ENCODE data around the gene KCNG1. TPM values are rescaled to one million over a fixed set of nuclear protein-coding genes. Genes with fewer than 3 reads are reported as not detected.

Gene KCNG1
- total RNA-seq, 1 donor from 2014 or later: 0.32 TPM

DNA sequence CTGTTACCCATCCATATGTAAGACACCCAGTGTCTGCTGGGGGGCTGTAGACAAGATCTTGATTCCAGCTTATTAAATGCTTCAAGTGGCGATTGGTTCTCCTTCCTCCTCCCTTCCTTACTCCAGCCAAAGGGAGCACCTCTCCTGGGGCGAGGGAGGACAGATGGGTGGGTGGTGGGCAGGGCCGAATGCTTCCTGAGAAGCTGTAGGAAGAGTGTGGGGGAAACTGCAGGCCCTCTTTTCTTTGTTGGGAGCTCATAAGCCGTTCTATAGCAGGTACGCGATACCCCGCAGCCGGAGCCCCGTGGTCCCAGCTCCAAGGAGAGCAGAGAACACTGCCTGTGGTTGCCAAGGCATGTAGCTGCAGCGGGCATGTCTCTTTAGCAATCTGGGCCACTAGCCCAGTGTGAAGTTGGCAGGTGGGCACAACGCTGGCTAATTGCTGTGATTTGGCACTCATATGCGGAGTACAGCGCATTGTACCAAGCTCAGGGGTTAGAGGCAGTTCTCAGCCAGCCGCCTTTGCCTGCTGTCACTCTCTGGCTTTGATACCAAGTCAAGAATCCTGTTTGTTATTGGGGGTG, 14.7 kb upstream of the KCNG1 start:
- DNase-seq (ENCODE audit: missing footprints) (no peak), ATAC-seq (no peak)
- intact Hi-C loops (cut with DNase I): no loop called here

GRCh38 chr20:51036827-51037531, 14.1 kb upstream of the KCNG1 start:
- DNase-seq (ENCODE audit: missing footprints) (no peak), ATAC-seq (no peak)
- intact Hi-C loops (cut with DNase I): no loop called here

DNA sequence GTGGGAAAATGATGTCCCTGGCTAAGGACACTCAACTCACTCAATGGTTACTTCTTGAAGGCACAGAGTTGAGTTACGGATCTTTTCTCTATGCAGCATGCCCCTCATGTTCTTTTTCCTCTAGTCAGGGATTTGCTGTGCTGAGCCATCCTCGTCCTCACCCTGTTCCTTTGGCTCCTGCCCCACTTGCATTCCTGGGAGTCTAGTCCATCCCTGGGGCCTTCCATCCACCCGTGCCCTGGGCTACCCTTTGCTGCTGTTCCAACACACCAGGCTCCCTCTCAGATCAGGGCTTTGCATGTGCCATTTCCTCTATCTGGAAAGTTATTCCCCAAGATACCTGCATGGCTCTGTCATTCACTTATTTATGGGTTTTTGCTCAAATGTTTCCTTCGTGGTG, 13.3 kb upstream of the KCNG1 start:
- ATAC-seq (no peak), DNase-seq (ENCODE audit: missing footprints) (no peak)
- intact Hi-C loops (cut with DNase I): no loop called here

DNA sequence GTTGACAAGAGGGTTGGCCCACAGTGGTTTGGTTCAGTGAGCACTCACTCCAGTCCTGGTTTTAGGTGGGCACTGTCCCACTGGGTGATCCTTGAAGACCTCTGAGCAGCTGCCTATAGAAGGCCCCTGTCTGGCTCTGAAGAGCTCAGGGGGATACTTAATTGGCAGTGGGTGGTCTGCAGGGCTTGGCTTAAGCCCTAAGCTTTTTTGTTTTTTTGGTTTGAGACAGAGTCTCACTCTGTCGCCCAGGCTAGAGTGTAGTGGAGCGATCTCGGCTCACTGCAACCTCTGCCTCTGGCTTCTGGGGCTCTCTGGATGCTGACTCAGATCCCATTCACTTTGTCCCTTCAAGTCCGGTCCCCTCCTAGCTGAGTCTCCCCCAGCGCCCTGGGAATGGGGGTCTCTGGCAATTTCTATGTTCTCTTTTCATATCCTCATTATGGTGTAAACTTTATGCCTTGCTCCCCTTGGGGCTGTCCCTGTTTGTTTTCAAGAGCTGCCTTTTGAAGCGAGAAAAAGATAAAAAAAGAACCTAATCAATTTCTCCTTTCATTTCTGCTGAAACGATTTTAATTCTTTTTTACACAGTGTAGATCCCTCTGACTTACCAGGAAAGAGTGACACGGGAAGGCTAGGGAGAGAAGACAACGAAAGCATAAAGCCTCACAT, 12.2 kb upstream of the KCNG1 start:
- ATAC-seq (no peak), DNase-seq (ENCODE audit: missing footprints) (no peak)
- intact Hi-C loops (cut with DNase I): no loop called here

- DNase-seq (ENCODE audit: missing footprints) (no peak), ATAC-seq (no peak)
- intact Hi-C loops (cut with DNase I): no loop called here
These were observed 11.6 kb upstream of the KCNG1 start for GRCh38 chr20:51034476-51034875.

GRCh38 chr20:51029963-51030920, 7.3 kb upstream of the KCNG1 start:
- DNase-seq (ENCODE audit: missing footprints) (no peak), ATAC-seq (peak; percentile 62)
- intact Hi-C loops (cut with DNase I): no loop called here

GRCh38 chr20:51029556-51029955, 6.6 kb upstream of the KCNG1 start:
- ATAC-seq: no peak
- intact Hi-C loops (cut with DNase I): no loop called here
- DNase-seq (ENCODE audit: missing footprints): no peak

DNA sequence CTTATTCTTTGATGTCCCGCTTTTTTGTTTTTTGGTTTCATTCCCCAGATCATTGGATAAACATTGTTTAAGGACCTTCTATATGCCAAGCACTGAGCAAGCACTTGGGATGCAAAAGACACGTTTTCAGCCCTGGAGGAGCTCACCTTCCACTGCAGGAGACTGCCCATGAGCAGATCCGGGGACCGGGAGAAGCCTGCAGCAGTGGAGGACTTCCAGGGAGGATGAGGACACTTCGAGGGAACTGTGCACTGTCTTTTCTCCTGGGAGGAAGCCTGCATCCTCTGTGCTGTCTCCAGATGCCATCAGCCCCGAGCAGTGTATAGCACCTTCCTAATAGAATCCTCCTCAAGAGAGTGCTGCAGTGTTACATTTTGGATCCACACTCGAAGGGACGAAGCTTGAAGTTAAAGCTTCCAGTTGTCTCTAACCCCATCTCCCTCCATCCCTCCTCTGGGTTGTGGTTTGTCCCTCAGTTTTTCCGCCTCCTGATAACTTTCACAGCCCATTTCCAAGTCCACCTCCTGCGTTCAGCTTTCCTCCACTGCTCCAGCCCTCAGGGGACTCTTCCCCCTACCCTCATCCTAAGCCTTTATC, 5.8 kb upstream of the KCNG1 start:
- intact Hi-C loops (cut with DNase I): no loop called here
- ATAC-seq (no peak), DNase-seq (ENCODE audit: missing footprints) (no peak)

- intact Hi-C loops (cut with DNase I): no loop called here
- DNase-seq (ENCODE audit: missing footprints): no peak
- ATAC-seq: no peak
These were observed 4.3 kb upstream of the KCNG1 start for GRCh38 chr20:51027035-51027795.

DNA sequence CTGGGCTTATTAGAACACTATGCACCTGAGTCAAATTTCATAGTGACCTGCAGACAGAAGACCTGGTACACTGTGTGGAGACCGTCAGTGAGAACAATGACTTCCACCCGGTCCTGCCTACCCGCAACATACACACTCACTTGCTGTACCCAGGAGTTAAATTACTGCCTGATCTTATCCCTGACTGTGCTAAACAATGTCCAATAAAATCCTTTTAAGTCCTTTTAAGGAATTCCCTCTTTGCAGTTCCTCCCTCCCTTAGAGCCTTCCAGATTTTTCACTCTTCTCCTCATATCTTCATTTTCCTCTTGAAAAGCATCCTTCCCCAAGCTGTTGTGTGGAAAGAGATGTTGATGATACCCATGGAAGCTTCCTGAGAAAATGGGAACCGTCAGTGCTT, 3.4 kb upstream of the KCNG1 start:
- intact Hi-C loops (cut with DNase I): no loop called here
- no peak for ATAC-seq
- DNase-seq (ENCODE audit: missing footprints): no peak

- DNase-seq (ENCODE audit: missing footprints) (no peak), ATAC-seq (no peak)
- intact Hi-C loops (cut with DNase I): no loop called here
These were observed 1.9 kb upstream of the KCNG1 start for GRCh38 chr20:51024761-51025160.

DNA sequence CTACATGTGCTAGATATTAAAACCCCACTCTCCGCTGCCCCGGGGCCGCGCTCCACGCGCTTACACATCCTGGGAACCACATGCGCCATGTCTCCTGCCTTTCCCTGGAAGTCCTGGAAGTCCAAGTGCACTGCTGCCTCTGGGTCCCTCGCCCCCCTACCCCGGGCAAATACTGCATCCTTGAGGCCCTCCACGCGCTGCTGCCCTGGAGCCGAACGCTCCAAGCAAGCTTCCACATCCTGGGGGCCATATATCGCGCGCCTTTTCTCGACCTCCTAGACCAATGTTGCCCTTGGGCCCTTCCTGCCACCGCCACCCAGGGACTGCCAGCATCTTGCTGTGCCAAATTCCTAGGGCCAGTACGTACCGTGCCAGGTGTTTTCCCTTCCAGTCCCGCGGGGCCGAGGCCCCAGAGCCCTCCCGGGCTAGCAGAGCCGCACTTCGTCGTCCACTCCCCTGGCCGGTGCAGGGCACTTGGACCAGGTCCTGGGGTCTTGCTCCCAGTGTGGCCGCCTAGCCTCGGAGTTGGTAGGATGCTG, 779 bp upstream of the KCNG1 start:
- ATAC-seq (no peak), DNase-seq (ENCODE audit: missing footprints) (no peak)
- intact Hi-C loops (cut with DNase I): no loop called here

DNA sequence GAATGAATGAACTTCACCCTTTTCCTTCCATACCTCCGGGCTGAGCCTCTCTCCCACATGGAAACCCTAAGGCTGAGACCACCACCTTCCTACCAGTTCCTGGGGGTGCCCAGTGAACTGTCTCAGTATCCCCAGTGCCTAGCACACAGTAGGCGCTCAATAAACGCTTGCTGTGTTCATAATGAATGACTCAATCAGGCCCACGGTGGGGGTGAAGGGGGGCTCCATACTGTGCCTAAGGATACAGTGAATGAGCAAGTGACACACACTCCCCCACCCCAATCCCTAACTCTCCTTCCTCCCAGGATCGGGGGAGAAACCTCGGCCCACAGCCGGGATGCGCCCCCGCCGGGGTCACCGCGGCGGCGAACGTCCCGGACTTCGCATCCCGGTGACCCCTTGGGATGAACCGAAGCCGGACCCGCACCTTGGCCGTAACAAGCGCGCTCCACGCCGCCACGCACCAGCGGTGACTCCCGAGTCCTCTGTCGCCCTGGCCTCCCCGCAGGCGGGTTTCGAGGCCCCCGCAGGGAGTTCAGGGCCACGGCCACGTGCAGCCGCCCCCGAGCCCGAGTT, 592 bp downstream of the KCNG1 start:
- ATAC-seq: no peak
- intact Hi-C loops (cut with DNase I): no loop called here
- no peak for DNase-seq (ENCODE audit: missing footprints)

DNA sequence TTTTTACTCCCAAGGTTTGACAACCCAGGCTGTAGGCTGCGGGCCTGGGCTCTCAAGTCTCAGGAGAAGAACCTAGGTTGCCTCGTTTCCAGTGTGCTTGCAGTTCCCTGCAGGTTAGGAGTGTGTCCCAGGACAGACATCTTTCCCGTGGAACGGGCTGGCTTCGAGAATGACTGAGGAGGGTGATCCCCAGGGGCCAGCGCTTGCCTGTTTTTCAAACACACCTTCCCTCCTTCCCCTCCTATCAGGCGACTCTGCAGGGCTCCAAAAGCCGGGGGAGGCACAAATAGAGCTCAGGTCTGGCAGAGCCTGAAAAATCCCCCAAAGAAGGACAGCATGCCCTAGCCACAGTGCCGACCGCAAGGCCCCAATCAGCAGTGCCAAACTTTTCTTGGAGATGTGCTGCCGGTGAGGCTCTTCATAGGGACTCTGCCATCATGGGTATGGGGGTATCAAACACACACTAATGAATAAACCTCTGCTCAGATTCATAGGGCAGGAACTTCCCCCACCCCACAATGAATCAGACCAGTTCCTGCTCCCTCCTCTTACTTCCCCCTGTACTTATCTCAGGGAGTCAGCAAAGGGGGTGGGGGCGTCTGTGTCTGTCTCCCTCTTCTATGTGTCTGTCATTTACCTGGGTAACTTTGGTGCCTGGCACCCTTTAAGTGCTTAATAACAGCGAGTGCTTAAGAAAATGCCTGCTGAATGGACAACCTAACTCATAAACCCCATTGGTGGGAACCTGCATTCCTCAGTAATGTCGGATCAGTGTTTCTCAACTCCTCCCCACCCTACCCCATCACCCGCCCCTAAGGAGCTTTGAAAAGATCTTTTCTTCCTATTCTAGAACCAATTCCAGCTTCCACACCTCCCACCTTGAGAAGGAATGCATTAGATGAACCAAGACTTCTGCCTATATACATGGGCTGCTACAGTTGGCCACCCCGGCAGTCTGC, 1.6 kb downstream of the KCNG1 start:
- no peak for DNase-seq (ENCODE audit: missing footprints)
- ATAC-seq: no peak
- intact Hi-C loops (cut with DNase I): no loop called here

DNA sequence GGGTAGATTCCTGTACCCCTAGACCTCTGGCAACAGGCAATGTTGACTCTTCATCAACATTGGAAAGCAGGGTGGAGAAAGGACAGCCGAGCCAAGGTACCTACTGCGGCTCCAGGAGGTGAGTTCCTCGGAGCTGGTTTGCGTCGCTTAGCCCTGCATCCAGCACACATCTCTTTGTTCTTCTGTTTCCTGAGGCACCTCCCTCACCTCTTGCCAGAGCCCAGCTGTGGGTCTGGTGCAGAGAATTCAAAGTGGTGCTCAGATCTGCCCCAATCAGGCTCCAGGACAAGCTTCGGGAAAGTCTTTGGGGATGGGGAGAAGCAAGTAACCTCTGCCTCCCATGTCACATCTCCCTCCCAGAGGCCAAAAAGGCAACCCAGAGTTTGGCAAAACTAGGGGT, 2.2 kb downstream of the KCNG1 start:
- DNase-seq (ENCODE audit: missing footprints) (no peak), ATAC-seq (no peak)
- intact Hi-C loops (cut with DNase I): no loop called here

GRCh38 chr20:51019656-51020592, 3.0 kb downstream of the KCNG1 start:
- no peak for ATAC-seq
- intact Hi-C loops (cut with DNase I): no loop called here
- DNase-seq (ENCODE audit: missing footprints): no peak
